ENCODE measurements around the gene TIGD4.
A peak's percentile ranks its signal among the peaks of the same experiment; 100 is the strongest.

Gene TIGD4

DNA sequence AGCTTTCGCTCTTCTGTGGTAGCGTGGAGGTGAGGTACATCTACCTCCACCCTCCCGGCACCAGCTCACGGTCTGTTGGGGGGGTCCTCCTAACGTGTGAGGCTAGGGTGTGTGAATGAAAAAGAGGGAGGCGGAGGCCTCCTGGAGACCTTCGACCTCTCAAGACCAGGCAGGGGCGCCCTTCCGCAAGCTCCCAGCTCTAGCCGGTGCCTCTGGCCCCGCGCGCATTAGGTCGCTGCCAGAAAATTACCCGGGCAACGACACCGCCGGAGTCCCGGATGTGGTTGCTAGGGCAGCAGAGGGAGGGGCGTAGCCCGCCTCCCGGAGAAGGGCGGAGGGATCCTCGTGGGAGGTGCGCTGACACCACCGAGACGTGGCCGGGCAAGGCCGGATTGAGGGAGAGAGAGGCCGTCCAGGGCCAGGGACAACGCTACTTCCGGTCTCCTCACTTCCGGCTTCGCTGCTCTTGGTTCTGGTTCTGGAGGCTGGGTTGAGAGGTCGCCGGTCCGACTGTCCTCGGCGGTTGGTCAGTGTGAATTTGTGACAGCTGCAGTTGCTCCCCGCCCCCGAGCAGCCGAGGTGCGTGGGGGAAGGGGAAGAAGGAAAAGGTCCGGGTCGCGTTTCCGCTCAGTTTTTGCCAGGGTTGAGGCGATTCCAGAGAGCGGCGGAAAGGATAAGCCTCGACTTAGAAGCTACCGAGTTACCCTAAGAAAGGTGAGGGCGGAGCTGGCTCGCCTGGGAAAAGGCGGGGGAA, at the start of gene TIGD4, which contains the start of gene ARFIP1:
Gene TIGD4, minus strand, starts transcription at position 218 of the 754 bp plus-strand sequence. CDS start 8,726 bp downstream, outside the sequence.
Gene ARFIP1, plus strand, starts transcription at position 442 of the 754 bp plus-strand sequence. CDS start 49,680 bp downstream, outside the sequence.
- peak; percentile 93 to 95 for DNase-seq

DNA sequence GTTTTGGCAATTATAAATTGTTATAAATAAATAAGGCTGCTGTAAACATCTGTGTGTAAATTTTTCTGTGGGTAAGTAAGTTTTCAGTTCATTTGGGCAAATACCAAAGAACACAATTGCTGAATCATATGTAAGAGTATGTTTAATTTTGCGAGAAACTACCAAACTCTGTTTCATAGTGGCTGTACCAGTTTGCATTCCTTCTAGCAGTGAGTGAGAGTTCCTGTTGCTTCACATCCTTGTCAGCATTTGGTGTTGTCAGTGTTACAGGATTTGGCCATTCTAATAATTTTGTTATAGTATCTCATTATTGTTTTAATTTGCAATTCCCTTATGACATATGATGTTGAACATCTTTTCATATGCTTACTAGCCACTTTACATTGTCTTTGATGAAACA, 48.6 kb upstream of the TIGD4 start:
- DNase-seq: no peak

DNA sequence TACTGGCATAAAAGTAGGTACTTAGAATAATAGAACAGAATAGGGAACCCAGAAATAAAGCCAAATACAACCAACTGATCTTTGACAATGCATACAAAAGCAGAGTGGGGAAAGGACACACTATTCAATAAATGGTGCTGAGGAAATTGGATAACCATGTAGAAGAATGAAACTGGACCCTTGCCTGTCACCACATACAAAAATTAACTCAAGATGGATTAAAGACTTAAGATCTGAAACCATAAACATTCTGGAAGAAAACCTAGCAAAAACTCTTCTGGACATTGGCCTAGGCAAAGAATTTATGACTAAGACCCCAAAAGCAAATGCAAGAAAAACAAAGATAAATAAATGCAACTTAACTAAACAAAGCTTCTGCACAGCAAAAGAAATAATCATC, 45.8 kb upstream of the TIGD4 start:
- DNase-seq: no peak

DNA sequence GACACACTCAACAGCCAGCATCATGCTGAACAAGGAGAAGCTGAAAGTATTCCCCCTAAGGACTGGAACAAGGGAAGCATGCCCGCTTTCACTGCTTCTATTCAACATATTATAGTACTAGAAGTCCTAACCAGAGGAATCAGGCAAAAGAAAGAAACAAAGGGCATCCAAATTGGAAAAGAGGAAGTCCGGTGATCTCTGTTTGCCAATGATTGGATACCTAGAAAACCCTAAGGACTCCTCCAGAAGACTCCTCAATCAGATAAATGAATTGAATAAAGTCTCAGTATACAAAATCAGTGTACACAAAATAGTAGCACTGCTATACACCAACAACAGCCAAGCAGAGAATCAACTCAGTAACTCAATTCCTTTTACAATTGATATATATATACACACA, 45.0 kb upstream of the TIGD4 start:
- DNase-seq: no peak

DNA sequence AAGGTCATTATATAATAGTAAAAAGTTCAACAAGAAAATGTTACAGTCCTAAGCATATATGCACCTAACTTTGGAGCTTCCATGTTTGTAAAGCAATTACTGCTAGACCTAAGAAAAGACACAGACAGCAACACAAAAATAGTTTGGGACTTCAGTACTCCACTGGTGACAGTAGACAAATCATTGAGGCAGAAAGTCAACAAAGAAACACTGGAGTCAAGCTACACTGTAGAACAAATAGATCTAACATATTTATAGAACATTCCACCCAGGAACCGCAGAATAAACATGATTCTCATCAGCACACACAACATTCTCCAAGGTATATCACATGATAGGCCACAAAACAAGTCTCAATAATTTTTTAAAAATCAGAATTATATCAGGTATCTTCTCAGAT, 42.8 kb upstream of the TIGD4 start:
- DNase-seq: no peak

DNA sequence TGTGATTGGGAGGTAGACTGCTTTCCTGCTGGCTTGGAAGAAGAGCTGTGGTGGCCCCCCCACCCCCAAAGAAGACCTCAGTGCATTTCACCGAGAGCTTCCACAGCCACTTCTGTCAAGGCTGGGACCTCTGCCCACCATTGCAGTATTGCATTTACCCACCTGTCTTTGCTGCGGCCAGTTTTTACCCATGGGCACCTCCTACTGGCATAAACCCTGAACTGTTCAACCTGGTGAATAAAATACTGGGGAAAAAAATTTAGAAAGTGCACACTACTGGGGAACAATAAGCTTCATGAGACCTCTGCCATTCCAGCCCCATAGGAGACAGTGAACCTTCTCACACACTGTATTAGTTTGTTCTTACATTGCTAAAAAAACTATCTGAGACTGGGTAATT, 40.5 kb upstream of the TIGD4 start:
- no peak for DNase-seq

DNA sequence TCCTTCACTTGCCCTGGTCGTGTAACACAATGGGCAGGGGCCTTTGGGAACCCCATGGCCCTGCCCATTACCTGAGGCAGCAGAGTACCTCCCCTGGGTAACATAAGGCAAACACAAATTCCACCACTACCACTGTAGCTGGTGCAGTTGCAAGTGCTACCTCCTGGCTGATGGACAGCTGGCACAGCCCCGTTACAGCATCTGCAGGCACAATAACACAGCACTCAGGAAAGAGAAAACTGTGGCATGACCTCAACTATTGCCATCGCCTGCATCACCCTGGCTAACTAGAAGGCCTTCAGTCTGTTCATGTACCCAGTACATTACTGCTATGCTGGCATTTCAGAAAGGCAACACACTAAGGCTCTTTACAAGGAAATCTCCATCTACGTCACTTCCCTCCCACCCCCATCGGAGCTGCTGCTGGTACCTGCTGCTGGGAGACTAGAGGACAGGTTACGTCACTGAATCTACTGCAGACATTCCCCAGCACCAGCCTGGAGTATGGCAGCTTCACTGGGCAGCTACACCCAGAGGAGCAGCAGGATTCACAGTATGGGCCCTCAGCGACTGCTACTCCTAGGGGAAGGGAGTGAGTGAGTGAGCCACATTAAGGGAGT, 39.6 kb upstream of the TIGD4 start:
- no peak for DNase-seq

DNA sequence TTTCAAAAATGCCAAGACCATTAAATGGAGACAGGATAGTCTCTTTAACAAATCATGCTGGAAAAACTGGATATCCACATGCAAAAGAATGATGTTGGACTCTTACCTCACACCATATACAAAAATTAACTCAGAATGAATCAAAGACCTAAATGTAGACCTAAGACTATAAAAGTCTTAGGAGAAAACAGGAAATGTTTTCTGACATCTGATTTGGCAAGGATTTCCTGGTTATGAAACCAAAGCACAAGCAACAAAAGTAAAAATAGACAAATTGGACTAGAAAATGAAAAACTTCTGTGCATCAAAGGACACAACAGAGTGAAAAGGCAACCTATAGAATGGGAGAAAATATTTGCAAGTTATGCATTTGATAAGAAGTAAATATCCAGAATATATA, 37.8 kb upstream of the TIGD4 start:
- DNase-seq: no peak

DNA sequence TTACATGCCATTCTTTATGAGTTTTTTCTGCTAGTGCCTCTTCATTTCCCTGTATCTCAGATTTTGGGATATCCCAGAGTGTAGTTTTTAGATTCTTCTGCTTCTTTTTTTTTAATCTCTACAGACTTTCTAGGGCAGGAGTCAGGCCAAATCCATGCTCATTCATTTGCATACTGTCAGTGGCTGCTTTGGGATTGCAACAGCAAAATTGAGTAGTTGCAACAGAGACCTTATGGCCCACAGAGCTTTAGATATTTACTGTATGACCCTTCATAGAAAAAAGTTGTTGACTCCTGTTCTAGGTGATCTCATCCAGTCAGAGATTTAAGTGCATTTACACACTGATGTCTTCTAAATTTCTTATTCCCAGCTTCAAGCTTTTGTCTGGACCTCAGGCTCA, 35.5 kb upstream of the TIGD4 start:
- no peak for DNase-seq

DNA sequence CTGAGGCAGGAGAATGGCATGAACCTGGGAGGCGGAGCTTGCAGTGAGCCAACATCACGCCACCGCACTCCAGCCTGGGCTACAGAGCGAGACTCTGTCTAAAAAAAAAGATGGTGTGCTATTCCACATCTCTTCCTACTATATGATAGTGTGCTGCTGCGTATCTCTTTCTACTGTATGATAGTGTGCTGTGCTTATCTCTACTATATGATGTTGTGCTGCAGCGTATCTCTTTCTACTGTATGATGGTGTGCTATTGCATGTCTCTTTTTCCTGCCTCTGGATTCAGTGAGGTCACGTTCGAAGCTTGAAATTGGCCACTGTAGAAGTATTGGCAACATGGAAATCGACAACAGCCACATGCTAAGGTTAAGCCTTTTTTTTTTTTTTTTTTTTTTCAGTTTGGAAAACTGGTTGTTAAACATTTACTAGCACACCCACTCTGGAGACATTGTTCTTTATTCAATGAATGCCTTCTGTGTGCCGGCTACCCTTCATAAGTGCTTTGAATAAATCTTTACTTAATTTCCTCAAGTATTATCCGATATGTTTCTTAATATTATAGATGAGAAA, 31.3 kb upstream of the TIGD4 start:
- DNase-seq: no peak

DNA sequence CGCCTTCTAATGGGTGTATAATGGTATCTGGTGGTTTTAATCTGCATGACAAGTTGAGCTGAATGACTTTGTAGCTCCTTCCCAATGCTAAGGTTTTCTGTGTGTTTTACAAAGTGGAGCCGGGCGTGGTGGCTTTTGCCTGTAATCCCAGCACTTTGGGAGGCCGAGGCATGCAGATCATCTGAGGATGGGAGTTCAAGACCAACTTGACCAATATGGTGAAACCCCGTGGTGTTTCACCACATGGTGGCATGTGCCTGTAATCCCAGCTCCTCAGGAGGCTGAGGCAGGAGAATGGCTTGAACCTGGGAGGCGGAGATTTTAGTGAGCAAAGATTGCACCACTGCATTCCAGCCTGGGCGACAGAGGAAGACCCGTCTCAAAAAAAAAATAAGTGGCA, 29.1 kb upstream of the TIGD4 start:
- DNase-seq: no peak

DNA sequence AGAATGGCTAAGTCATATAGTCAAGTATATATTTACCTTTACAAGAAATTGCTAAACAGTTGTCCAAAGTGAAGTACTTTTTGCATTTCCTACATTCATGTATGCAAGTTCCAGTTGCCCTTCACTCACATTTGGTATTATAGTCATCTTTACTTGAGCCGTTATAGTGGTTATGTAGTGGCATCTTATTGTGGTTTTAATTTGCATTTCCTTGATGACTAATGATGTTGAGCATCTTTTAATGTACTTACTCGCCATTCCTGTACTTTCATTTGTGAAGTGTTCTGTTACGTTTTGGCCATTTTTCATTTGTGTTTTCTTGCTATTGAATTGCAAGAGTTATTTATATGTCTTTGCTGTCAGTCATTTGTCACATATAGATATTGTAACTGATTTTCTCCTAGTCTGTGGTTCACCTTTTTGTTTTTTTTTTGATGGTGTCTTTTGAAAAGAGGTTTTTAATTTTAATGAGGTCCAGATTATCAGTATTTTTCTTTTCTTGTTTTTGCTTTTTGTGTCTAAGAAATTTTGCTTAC, 27.8 kb upstream of the TIGD4 start:
- DNase-seq: peak in 1 of 2 donors; percentile 12

DNA sequence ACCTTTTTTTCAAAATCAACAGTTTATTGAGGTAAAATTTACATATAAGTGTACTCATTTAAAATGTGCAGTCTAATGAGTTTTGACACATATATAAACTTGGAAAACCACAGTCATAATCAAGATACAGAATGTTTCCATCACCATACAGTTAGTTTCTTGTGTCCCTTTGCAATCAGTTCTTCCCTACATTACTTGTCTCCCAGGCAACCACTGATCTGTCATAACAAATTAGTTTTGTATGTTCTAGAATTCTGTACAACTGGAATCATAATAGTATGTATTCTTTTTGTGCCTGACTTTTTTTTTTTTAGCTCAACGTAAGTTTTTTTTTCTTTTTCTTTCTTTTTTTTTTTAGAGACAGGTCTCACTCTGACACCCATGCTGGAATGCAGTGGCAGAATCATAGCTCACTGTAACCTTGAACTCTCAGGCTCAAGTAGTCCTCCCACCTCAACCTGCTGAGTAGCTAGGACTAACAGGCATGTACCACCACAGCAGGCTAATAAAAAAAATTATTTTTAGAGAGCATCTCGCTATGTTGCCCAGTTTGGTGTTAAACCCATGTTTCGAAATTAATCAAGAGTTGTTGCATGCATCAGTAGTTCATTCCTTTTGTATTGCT, 27.1 kb upstream of the TIGD4 start:
- DNase-seq: no peak

DNA sequence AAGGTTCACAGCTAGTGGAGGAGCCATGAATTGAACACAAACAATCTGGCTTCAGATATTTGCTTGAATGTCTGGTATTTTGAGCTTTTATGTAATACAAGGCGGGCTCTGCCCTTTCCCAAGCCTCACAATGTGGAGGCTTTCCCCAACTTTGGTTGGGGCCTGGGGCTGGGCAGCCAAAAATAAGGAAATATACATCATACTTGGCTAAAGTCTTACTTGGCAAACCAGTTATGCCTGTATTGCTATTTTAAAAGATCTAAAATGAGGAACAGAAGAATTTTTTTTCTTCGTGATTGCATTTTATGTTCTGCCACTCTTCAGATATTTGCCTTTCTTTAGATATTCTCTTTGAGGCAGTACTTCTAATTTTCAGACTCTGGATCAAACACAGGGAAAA, 26.3 kb upstream of the TIGD4 start:
- DNase-seq: no peak

DNA sequence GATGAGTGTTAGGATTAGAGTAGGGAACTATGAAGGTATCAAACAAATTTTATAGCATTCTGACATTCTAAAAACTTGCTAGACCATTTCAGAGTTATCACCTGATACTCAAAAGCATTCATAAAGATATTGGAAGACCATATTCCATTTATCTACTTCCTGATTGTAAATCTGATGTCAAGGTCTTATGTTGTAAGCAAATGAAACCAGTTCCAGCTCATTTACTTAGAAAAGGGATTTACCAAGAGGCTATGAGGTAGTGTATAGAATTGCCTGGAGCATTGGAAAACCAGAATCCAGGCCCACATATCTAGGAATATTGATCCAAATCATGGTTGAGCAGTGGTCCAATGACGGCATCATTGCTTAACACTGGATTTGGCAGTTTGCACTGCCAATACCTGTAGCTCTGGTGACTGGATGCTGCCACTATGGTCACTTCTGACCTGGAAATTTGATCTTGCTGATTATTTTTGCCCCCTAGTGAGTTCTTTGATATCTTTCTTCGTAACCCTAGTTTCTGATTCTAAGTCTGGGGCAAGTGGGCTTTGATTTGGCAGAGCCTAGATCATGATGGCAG, 25.6 kb upstream of the TIGD4 start:
- no peak for DNase-seq

DNA sequence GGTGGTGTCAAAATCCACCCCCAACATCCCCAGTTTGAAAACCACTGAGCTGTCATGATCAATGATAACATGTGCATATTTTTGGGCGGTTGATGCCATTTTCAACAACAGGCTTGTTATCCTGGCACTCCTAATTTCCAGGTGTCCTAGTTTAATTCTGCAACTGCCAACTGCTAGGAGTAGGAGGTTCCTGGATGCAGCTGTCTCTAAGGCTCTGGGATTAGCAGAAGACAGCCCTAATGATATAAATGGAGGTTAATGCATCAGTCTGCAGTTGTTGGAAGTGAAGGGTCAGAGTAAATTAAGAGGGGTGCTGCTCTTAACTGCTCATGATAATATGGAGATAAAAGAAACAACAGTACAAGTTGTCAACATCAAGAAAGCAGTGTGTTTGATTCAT, 24.0 kb upstream of the TIGD4 start:
- DNase-seq: no peak

DNA sequence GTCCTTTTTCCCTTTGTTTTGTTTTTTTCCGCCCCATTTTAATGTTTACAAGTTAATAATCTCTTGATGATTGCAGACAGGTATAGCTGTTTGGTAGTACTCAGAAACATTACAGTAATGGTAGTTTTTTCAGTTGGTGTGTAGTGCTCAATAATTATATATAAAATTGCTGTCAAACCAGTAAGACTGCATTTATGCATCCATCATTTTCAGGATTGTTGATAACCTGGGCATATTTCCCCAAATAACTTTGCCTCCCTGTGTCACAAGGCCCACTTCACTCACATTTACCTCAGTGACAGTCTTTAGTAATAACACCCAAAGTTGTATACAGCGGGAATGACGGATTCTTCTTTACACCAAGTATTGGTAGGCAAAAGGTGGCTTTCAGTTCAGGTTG, 16.4 kb upstream of the TIGD4 start:
- no peak for DNase-seq

DNA sequence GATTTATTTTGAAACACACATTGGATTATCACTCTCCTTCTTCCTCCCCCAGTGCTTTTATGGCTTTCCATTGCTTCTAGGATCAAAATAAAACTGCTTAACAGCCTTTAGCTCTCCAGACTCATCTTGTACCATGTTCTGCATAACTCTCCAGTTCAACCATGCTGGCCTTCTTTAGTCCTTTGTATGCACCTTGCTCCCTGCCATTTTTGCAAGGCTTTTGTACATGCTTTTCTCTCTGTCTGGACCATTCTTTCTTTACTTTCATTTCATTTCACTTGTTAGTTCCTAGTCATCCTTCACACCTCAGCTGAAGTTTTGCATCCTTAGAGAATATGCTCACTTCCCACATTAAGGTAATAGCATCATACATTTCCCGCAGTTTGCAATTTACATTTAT, 7.1 kb upstream of the TIGD4 start:
- DNase-seq: no peak

DNA sequence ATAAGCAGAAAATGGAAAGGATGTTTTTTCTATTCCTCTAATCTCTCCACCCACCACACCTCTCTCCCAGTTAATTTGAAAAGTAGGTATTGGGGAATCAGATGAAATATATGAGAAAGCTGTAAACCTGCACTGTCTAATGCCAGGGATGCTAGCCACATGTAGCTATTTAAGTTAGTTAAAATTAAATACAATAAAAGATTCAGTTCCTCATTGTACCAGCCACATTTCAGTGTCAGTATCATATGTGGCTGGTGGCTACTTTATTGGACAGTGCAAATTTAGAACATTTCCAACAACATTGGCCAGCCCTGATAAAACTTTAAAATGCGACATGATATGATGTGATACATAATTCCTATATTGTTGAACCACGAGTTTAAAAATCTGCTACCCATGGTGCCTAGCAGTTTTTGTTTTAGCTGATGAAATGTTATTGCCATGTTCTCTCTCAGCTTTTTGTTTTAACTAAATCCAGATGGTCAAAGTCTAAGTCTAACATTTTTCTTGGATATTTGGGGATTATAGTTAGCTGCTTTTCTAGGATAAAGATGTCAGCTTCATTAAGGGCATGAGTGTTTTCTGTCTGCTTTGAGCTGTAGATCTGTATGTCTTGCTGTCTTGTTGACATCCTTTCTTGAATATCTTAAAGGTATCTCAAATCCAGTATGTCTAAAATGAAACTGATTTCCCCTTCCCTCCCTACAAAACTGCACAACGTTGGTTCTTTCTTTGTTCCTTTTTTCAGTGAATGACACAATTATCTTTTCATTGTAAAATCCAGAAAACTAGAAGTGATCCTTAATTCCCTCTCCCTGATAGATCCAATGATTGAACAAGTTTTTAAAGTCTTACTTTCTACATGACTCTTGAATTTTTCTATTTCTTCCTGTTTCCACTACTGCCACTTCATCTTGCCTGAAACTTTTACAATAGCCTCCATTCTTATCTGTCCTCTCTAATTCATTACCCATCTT, 6.4 kb upstream of the TIGD4 start:
- DNase-seq: no peak

DNA sequence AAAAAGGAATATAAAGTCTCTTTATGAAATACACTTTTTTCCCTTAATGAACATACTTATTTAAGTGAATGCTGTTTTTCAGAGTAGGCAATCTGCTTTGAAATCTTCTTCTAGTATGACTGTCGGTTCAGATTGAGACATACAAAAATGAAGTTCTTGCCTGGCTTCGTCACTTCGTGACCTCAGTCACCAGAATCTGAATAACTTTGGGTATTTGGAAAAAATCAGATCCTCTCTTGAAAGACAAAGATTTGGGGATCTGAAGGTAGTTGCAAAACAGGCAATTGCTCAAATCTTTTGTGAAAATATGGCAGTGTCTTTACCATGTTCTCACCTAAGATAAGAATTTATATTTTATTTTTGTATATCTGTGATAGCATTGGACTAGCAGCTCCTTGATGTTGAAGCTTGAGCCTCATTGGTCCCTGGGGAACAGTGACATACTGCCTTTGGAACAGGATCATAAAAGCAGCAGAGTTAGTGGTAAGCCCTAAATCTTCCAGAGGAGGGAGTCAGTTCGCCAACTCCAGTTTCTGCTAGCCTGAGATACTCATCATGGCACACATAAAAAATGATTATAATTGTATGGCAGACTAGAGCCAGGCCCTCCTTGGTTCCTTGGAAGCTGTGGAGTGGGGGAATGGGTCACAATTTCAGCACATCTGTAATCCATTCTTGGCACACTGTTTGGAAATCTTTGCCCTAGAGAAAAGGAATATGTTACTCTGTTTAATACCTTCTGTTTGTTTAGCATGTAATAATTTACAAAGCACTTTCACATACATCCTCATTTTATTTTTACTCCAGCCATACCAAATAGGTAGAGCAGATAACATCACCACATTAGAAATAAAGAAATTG, 5.2 kb upstream of the TIGD4 start:
- no peak for DNase-seq

DNA sequence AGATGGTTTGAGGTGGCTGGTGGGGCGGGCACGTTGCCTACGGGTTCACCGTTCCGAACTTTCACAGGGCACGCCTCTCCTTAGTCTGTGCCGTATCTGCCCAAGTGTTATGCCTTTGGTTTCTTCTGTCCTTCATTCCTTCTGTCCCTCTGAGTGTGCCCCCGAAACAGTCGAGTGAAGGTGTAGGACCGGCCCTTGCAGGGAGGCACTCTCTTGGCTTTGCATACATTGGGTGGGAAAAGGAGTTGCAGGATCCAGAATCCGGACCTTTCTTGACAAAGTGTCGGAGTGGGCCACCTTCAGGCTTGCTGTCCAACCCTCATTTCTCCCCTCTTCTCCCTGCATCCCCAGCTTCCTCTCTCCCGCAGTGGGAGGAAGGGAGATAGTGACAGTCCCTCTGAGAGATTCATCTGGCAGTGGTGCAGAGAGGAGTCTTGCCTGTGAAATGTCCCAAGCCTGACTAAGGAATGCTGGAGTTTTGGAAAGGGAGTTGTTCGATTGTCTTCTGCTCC, 793 bp upstream of the TIGD4 start:
- no peak for DNase-seq
